ENCODE data around the gene FAM110D.

FAM110D gene

GRCh38 chr1:26213335-26213905 is 54.5 kb downstream of the FAM110D start:
- 84 to 91% methylated on average over 6 of the region's 6 CpGs for WGBS, 2 experiments
- Histone ChIP-seq H3K27me3 (ENCODE audit: control insufficient read depth, insufficient read depth, low read length, poor library complexity, severe bottlenecking) (no peaks in the 10 kb centered on the region), H3K4me1 (ENCODE audit: control insufficient read depth, insufficient read depth, low read length) (no peaks in the 10 kb centered on the region), H3K9me3 (ENCODE audit: control insufficient read depth, low read length) (no peaks in the 10 kb centered on the region), H3K27ac (ENCODE audit: insufficient read depth, low read depth, low read length, poor library complexity, severe bottlenecking) (no peak overlapping the region), H3K4me3 (ENCODE audit: insufficient read depth, low read depth, low read length) (no peak overlapping the region), H3K36me3 (ENCODE audit: control insufficient read depth, insufficient read depth, low read length) (no peaks in the 10 kb centered on the region)
